ENCODE measurements around the gene HIPK2.

GRCh38 chr7:139769761-139770160 lies 8.0 kb downstream of the HIPK2 start:
- no peak for TF ChIP-seq POLR2A (IDR thresholded peaks at IDR 0.05; ENCODE audit: low read depth, low read length)
- TF ChIP-seq CTCF (conservative IDR thresholded peaks at IDR 0.05; ENCODE audit: low read depth, low read length), result no peak
- TF ChIP-seq MAFK (IDR thresholded peaks at IDR 0.05; ENCODE audit: low read depth, low read length), result no peak
- no peak for TF ChIP-seq MAZ (IDR thresholded peaks at IDR 0.05; ENCODE audit: borderline replicate concordance, low read depth, low read length)
- no peak for TF ChIP-seq RCOR1 (IDR thresholded peaks at IDR 0.05; ENCODE audit: insufficient replicate concordance, low read length)
- TF ChIP-seq CEBPB (IDR thresholded peaks at IDR 0.05; ENCODE audit: low read depth, low read length), result no peak
- TF ChIP-seq USF2 (IDR thresholded peaks at IDR 0.05; ENCODE audit: low read depth, low read length), result no peak
- TF ChIP-seq RAD21 (IDR thresholded peaks at IDR 0.05; ENCODE audit: low read length), result no peak

Measured in IMR-90 (cell line).